Measurements from ENCODE around the gene MARS1.

The MARS1 gene

DNA sequence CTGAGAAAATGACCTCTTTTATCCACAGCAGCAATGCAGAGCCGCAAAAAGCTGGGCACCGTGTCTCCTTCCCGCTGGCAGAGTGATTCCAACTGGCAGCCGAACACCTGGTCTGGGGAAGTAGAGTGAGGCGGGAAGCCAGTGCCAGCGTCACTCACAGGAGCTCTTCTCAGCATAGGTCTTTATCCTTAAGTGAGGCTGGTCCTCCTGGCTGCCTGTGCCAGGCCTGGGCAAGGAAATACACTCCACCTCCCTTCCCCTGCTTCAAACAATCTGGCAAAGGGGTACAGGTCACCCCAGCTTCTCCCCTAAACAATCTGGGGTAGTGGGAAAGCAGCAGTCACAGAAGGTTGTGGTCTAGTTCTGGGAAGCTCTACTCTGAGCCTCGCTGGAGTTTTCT, 13.0 kb upstream of the MARS1 start:
- TF ChIP-seq, protein P1, sequence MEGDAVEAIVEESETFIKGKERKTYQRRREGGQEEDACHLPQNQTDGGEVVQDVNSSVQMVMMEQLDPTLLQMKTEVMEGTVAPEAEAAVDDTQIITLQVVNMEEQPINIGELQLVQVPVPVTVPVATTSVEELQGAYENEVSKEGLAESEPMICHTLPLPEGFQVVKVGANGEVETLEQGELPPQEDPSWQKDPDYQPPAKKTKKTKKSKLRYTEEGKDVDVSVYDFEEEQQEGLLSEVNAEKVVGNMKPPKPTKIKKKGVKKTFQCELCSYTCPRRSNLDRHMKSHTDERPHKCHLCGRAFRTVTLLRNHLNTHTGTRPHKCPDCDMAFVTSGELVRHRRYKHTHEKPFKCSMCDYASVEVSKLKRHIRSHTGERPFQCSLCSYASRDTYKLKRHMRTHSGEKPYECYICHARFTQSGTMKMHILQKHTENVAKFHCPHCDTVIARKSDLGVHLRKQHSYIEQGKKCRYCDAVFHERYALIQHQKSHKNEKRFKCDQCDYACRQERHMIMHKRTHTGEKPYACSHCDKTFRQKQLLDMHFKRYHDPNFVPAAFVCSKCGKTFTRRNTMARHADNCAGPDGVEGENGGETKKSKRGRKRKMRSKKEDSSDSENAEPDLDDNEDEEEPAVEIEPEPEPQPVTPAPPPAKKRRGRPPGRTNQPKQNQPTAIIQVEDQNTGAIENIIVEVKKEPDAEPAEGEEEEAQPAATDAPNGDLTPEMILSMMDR (IDR thresholded peaks at IDR 0.05; ENCODE audit: control insufficient read depth, insufficient read depth, low read depth, low read length, missing control alignments): no peak
- DNase-seq (ENCODE audit: low read depth): no peak
- no peak overlapping the region for H3K4me3 ChIP-seq (ENCODE audit: control insufficient read depth, low read depth, low read length)

DNA sequence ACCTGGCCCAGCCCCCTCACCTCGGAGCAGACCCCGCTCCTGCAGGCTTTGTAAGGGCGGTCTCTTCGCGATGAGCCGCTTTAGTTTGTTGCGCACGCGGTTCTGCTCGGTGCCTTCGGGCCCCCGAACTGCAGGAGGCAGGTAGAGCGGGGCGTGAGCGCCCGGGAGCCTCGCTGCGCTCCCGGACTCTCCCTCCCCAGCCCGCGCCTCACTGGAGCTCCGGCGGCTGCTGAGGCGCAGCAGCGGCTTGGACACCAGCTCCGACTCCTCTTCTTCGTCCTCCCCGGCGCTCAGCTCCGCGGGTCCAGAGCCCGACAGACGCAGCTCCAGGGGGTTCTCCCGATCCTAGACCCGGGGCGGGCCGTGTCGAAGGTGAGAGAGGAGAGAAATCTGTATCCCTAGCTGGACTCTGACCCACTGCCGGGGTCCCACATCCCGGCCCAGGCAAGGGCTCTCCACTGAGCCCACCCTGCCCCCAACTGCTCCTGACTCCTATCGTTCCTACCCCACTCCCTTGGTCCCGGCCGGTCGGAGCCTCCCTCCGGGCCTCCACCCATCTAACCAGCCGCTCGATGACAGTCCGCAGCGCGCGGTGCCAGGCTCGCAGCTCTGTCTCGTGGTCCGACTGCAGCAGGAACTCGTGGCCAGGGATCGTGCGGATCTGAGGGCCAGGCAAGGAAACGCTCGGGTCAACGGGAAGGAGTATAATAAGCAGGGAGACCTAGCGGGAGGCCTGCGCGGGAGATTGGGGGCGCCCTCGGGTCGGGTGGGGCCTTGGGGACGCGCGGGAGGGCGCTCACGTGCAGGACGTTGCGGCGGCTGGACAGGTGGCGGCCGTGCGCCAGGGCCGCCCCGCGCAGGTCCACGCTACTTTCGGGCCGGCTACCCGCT, 12.4 kb upstream of the MARS1 start:
- DNase-seq (ENCODE audit: low read depth): no peak
- H3K4me3 ChIP-seq (ENCODE audit: control insufficient read depth, low read depth, low read length): peak overlapping the region; percentile 25

DNA sequence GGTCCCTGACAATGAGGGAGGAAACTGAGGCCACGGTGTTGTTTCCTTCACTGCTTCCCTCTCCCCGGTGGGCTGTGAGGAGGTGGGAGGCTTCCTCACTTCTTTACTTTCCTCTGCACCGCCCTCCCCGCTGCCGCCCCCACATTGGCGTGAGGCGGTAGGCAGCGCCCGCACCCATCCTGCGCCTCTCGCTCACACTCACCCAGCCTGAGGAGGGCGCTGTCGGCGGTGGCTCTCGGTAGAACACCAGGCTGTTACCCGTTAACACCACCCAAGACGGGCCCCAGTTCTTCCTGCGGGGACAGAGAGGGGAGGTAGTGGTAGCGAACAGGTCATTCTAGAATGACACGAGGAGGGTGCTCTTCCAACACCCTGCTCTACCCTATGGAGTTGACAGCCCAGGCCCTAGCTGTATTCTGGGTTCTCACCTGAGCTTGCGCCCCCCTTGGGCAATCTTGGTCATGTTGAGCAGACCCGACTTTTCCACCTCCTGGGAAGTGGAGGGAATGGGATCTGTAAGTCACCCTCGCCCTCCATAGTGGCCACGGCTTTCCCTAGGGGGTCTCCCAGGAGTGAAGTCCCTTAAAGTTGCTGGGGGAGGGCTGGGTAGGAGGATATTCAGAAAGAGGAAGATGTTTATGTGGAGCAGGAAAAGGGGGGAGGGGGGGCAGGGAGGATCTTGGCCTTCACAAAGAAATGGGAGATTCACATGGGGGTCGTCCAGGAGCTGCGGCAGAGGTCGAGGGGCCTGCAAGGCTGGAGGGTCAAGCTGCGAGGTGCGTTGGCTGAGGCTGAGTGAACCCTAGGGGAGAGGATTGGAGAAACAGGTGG, 11.5 kb upstream of the MARS1 start:
- TF ChIP-seq, protein P1 (IDR thresholded peaks at IDR 0.05; ENCODE audit: control insufficient read depth, insufficient read depth, low read depth, low read length, missing control alignments): peak; percentile 23
- no peak overlapping the region; the same call in 1 of the 2 replicates for H3K4me3 ChIP-seq (ENCODE audit: control insufficient read depth, low read depth, low read length)

More for the DNA sequence above, 12.4 kb upstream of the MARS1 start:
- TF ChIP-seq, protein P1 (IDR thresholded peaks at IDR 0.05; ENCODE audit: control insufficient read depth, insufficient read depth, low read depth, low read length, missing control alignments): no peak

DNA sequence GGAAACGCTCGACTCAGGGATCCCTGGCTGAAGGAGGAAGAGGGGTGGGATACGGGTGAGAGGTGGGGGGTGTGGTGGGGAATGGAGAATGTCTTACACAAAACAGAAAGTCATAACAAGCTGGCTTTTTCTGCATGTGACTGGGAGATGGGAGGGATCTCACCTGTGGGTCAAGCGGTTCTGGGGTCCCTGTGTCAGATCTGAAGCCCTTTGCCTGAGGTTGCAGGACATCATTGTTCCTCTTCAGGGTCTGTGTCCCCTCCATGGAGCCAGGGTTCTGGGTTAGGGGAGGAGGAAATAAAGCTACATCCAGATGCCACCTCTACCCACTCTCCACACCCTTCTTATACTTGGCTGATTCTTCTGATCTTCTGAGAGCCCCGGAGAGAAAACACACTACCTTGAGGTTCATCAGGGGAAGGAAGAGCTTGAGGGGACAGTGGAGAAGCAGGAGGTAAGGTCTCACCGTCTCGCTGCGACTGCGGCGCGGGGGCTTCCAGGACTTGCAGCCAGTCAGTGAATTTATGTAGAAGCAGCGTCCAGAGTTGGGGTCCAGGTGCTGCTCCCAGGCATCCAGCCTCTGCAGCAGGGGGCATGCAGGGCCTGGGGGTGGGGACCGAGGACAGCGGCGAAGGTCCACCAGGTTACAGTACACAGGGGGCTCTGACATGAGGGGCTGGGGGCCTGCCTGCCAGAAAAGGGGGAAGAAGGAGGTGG, 10.7 kb upstream of the MARS1 start:
- no peak overlapping the region for H3K4me3 ChIP-seq (ENCODE audit: control insufficient read depth, low read depth, low read length)
- TF ChIP-seq, protein P1 (IDR thresholded peaks at IDR 0.05; ENCODE audit: control insufficient read depth, insufficient read depth, low read depth, low read length, missing control alignments): no peak
- DNase-seq (ENCODE audit: low read depth): no peak

More for the DNA sequence above, 11.5 kb upstream of the MARS1 start:
- no peak for DNase-seq (ENCODE audit: low read depth)

DNA sequence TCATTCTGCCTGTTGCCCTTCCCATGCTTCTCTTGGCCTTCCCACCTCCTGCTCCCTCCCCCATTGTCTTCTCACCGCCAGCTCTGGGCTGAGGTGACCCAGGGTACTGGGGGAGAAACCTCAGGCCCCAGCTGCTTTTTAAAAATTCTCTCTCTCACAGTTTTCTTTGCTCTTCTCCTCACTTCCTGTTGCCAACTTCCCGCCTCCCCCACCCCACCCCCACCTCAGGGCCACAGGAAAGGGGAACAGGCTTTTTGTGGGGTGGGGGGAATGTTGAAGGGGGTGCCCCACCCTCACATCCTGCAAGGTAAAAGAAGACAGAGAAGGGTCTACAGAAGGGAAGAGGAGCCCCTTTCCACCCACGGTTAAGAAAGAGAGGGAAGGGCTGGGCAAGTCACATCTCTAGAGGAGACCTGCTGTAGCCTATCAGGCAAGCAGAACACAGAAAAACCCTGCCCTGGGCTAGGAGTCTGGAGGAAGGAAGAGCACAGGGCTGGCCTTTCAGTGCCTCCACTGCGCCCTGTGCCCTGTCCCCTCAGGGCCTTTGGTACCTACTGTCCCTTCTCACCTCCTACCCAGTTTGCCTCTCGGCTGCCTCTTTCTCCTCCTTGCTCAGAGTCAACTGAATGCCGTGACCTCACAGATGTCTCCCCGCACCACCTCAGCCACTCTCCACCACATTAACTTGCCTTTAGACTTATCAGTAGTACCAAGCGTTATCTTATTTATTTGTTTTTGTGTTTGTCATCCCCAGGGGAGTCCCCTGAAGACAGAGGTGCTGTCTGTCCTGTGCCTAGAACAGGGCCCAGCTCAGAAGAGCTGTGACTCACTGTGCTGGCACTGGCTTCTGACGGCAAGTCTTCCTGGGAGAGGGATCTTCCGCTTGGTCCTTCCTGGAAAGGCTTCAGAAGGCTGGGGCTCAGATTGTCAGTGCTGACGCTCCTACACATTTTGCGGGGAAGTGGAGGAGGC, 9.9 kb upstream of the MARS1 start:
- DNase-seq (ENCODE audit: low read depth): no peak
- H3K4me3 ChIP-seq (ENCODE audit: control insufficient read depth, low read depth, low read length): no peak overlapping the region
- TF ChIP-seq, protein P1 (IDR thresholded peaks at IDR 0.05; ENCODE audit: control insufficient read depth, insufficient read depth, low read depth, low read length, missing control alignments): no peak

Measured in AG09309 (cell line).